ENCODE data around the gene PLXDC2. TPM values are rescaled to one million over a fixed set of nuclear protein-coding genes. Genes with fewer than 3 reads are reported as not detected.

Gene PLXDC2
- total and polyA plus RNA-seq, 7 donors = 1.8 to 44.6 (median 18.2) TPM

- Histone ChIP-seq H3K4me3 (peak overlapping the region; percentile 49 to 87 (median 84)), H3K36me3 (no peaks in the 10 kb centered on the region), H3K9me3 (no peaks in the 10 kb centered on the region), H3K4me1 (peaks cover 0 to 29% (median 18%) of the 10 kb centered on the region in 4 donors), H3K27me3 (peaks cover 0 to 35% (median 0%) of the 10 kb centered on the region in 3 donors), H3K27ac (peak overlapping the region in 2 of 4 donors; percentile 36 to 89)
- intact Hi-C loops (cut with DNase I) = loop anchor here (5.0 to 10.0 kb wide), 2 partner anchors 103 to 1036 kb away; no protein-coding TSS in a partner anchor
- no peak for DNase-seq
- TF ChIP-seq EP300 (IDR thresholded peaks at IDR 0.05) = no peak
- TF ChIP-seq POLR2A (IDR thresholded peaks at IDR 0.05) = no peak
- no peak for TF ChIP-seq CTCF (IDR thresholded peaks at IDR 0.05)
- no peak for TF ChIP-seq POLR2AphosphoS5 (IDR thresholded peaks at IDR 0.05)
- 4 to 24% methylated on average over 1 of the region's 1 CpG for WGBS, 2 donors
Measured at GRCh38 chr10:19818876-19819275, 2.6 kb downstream of the PLXDC2 start.

GRCh38 chr10:19819419-19820033 lies 3.3 kb downstream of the PLXDC2 start:
- WGBS, 2 donors = 1 to 2% methylated on average over 2 of the region's 2 CpGs

GRCh38 chr10:19824381-19825342 lies 8.4 kb downstream of the PLXDC2 start:
- no peak for TF ChIP-seq POLR2A (IDR thresholded peaks at IDR 0.05)
- TF ChIP-seq EP300 (IDR thresholded peaks at IDR 0.05) = no peak
- no peak for TF ChIP-seq POLR2AphosphoS5 (IDR thresholded peaks at IDR 0.05)
- no peak for TF ChIP-seq CTCF (IDR thresholded peaks at IDR 0.05)
- DNase-seq = no peak
- WGBS, 2 donors = 78 to 90% methylated on average over 5 of the region's 5 CpGs
- intact Hi-C loops (cut with DNase I) = no loop called here
- peak overlapping the region in 3 of 4 donors; percentile 17 to 47 (median 22) for H3K27ac ChIP-seq
- H3K9me3 ChIP-seq = no peaks in the 10 kb centered on the region
- peaks cover 0 to 21% (median 10%) of the 10 kb centered on the region in 4 donors for H3K4me1 ChIP-seq
- H3K4me3 ChIP-seq = no peak overlapping the region
- no peaks in the 10 kb centered on the region for H3K27me3 ChIP-seq
- no peaks in the 10 kb centered on the region for H3K36me3 ChIP-seq

More at GRCh38 chr10:19819419-19820033, 3.3 kb downstream of the PLXDC2 start:
- H3K9me3 ChIP-seq = no peaks in the 10 kb centered on the region
- DNase-seq = no peak
- H3K36me3 ChIP-seq = no peaks in the 10 kb centered on the region
- peaks cover 0 to 35% (median 0%) of the 10 kb centered on the region in 3 donors for H3K27me3 ChIP-seq
- peaks cover 0 to 30% (median 18%) of the 10 kb centered on the region in 4 donors for H3K4me1 ChIP-seq
- intact Hi-C loops (cut with DNase I) = loop anchor here (5.0 to 10.0 kb wide), 2 partner anchors 103 to 1035 kb away; no protein-coding TSS in a partner anchor
- peak overlapping the region in 3 of 4 donors; percentile 49 to 87 (median 87) for H3K4me3 ChIP-seq
- H3K27ac ChIP-seq = peak overlapping the region in 3 of 4 donors; percentile 18 to 89 (median 36)
- TF ChIP-seq POLR2AphosphoS5 (IDR thresholded peaks at IDR 0.05) = peak in 2 of 4 donors; percentile 36 to 69
- no peak for TF ChIP-seq EP300 (IDR thresholded peaks at IDR 0.05)
- TF ChIP-seq POLR2A (IDR thresholded peaks at IDR 0.05) = no peak
- TF ChIP-seq CTCF (IDR thresholded peaks at IDR 0.05) = peak; percentile 34 to 74 (median 64)

GRCh38 chr10:19825700-19826099 lies 9.5 kb downstream of the PLXDC2 start:
- WGBS, 2 donors = 66 to 91% methylated on average over 2 of the region's 2 CpGs
- intact Hi-C loops (cut with DNase I) = no loop called here
- no peaks in the 10 kb centered on the region for H3K9me3 ChIP-seq
- H3K36me3 ChIP-seq = no peaks in the 10 kb centered on the region
- H3K4me3 ChIP-seq = no peak overlapping the region
- peak overlapping the region in 1 of 4 donors; percentile 47 for H3K27ac ChIP-seq
- H3K4me1 ChIP-seq = peaks cover 0 to 17% (median 10%) of the 10 kb centered on the region in 4 donors
- no peak for TF ChIP-seq CTCF (IDR thresholded peaks at IDR 0.05)
- no peak for TF ChIP-seq POLR2AphosphoS5 (IDR thresholded peaks at IDR 0.05)
- DNase-seq = no peak
- no peaks in the 10 kb centered on the region for H3K27me3 ChIP-seq
